RPMI7951 (cell line): Measurements from ENCODE around the gene GPRC5B. TPM values are rescaled to one million over a fixed set of nuclear protein-coding genes. Genes with fewer than 3 reads are reported as not detected.

ENCODE experiments used
- DNase-seq: peaks from one replicate; pipeline ENCODE4 v3.0.0-alpha.2; 2012; ENCODE audit warnings: low read depth
- total RNA-seq: library from RNA; depleted of rRNA; stranded (reverse); fragments of >200 nt; shearing (Covaris generic); gene quantifications from 2 replicates; pipeline ENCODE4 v1.2.3, GENCODE V29; 2014

Gene GPRC5B
- total RNA-seq, 1 experiment from 2014 or later = 1.2 TPM

DNA sequence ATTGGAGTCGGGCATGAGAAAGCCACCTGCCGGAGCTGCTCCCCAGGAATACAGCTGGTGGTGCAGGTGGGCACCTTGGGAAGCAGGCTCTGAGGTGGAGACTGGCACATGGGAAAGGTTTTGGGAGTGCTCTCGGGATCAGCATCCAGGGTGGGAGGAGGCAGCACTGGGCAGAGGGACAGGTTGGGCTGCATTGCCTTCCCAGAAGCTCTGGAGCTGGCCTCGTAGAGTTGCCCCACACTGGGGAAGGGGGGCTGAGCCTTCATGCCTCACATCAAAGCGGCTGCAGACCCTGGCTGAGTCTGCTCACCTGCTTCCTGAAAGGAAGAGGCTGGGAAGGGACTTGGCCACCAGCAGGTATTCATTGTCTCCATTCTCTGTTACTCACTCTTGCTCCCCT lies 13.5 kb upstream of the GPRC5B start:
- no peak for DNase-seq

DNA sequence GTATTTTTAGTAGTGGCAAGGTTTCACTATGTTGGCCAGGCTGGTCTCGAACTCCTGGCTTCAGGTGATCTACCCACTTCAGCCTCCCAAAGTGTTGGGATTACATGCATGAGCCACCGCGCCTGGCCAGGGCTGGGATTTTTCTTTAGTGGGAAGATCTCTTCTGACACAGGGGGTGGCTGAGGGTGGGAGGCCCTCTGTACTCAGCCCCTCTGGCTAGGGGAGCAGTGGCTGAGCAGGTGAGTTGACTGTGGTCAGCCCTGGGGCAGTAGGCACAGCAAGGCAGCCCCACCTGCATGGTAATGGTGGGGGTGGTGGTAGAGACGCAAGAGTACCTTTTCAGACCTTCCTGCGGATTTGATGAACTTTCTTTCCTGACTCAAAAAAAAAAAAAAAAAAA lies 12.3 kb upstream of the GPRC5B start:
- DNase-seq = no peak

DNA sequence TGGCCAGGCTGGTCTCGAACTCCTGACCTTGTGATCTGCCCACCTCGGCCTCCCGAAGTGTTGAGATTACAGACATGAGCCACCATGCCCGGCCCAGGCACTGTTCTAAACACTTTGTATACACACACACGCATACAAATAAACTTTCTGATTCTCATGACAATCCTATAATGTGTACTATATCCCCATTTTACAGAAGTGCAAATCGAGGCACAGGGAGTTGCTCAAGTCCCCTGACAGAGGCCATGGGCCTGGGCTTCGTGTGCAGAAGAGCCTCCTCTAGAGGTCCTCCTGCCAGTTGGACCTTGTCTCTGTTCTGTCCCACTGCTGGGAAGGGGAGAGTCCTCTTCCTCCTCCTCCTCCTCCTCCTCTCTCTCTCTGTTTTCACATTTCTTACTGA lies 9.9 kb upstream of the GPRC5B start:
- DNase-seq = no peak

DNA sequence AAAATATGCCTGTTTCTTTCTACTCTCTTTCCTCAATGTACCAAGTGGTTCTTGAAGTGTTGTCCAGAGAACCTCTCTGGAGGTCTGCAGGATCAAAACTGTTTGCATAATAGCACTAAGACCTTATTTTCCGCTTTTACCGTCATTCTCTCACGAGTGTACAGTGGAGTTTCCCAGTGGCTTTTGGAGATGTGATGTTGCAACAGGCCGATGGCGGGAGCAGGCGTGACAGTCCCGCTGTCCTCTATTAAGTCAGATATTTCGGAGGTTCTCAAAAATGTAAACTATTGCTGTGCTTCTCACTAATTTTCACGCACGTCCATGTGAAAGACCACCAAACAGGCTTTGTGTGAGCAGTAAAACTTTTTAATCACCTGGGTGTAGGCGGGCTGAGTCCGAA lies 8.3 kb upstream of the GPRC5B start:
- no peak for DNase-seq

DNA sequence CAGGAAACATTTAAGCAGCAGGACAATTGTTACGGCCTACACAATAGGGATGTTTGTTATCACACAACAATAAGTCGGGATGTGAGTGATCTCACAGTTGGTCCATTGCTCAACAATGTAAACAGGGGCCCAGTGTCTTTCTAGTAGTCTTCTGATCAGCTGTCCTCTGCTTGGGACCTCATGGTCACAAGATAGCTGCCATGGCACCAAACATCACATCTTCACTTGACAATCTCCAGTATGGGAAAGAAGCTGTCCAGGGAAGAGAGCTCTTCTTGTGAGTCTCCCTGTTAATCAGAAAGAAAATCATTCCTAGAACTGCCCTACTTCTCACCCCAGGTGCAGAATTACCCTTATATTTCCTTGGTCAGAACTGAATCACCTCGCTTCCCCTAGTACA lies 6.3 kb upstream of the GPRC5B start:
- DNase-seq = no peak

DNA sequence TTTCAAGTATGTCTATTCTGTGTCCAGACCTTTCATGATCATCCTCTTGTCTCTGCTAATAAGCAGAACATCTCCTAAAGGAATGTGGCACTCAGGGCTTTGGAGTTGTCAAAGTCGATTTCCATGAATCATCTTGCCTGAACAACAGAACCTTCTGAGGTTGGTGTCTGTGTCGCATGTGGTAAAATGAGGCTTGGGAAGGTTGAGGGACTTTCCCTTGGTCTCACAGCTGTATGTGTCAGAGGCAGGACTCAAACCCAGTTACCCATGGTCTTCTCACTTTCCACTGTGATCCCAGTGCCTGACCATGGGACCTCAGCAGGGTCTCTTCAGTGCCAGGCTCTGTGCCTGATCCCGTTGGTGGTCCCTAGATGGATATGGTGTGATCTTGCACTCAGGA lies 4.2 kb upstream of the GPRC5B start:
- no peak for DNase-seq

DNA sequence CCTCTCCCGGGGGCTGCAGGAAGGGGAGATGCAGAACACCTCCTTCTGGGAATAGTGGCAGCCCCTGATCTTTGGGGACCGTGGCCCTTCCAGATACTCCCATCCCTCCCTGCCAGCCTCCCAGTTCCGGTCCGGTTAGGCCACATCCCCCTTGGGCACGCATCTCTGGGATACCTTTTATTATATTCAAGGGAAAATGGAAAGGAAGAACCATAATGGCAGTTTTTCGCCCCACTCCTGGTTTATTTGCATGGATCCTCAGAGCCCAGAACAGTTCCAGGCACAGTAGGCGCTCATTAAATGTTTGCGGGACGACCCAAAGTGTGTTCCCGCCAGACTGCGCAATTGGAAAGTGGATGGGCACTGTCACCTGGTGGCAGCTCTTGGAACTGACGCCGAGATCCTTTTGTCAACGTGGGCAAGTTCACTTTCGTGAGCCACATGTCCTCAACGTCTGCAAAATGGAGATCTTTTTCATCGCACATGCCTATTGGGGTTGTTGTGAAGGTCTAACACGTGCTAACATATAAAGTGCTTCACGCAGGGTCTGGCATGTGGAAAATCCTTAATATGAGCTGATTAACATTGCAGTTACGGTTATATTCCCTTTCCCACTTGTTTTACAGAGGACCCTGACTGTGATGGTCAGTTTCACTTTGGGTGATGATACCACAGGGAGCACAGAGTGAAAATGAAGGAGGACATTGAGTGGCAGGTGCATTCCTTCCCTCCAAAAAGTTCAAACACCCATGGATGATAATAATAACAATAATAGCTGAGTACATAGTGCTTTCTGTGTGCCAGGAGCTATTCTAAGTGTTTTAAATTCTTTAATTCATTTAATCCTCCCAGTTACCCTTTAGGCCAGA lies 1.7 kb upstream of the GPRC5B start:
- peak; percentile 66 for DNase-seq

DNA sequence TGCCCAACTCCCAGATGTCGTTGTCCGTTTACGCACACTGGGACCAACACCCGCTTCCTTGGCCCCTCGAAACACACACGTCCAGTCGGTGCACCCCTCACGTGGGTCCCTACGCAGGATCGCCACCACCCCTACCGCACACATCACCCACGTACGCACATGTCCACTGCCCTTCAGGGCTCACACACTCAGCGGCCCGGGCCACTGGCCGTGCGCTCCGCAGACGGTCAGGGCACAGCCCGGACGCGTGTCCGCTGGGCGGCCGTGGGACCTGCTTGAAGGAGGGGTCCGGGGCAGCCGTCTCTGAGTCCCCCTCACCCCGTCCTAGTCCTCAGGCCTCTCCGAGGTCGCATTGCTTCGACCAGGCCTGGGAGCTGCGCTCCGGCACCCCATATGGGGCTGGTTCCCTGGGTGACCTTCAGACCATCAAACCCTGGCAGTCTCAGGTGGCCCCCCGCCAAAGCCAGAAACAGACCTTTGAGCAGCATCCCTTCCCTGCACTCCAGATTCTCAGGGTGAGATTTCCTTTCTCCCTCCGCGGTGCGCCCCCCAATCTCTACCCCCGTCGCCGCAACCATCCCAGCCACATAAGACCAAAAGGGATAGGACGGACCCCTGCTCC lies 914 bp upstream of the GPRC5B start:
- no peak for DNase-seq

DNA sequence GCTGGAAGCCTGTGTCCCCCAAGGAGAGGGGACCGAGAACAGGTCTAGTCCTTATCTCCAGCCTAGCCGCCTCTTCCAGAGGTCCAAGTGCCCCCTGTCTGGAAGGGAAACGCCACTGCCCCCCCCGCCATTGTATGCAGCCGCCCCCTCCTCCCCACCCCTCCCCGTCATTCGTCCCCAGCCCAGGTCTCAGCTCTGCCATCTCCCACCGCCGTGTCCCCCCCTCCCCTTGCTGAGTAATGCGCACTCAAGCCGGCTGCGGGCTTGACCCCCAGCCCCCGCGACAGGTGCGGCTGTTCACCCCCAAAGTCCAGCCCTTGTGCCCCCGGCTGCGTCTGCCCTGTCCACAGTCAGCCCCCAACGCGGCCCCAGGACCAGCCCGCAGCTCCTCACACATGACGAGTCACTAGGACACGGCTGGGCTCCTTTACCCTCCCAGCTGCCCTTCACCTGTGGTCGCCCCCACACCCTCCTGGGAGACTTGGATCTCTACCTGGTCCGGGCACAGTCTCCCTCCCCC lies 622 bp downstream of the GPRC5B start:
- DNase-seq = no peak

DNA sequence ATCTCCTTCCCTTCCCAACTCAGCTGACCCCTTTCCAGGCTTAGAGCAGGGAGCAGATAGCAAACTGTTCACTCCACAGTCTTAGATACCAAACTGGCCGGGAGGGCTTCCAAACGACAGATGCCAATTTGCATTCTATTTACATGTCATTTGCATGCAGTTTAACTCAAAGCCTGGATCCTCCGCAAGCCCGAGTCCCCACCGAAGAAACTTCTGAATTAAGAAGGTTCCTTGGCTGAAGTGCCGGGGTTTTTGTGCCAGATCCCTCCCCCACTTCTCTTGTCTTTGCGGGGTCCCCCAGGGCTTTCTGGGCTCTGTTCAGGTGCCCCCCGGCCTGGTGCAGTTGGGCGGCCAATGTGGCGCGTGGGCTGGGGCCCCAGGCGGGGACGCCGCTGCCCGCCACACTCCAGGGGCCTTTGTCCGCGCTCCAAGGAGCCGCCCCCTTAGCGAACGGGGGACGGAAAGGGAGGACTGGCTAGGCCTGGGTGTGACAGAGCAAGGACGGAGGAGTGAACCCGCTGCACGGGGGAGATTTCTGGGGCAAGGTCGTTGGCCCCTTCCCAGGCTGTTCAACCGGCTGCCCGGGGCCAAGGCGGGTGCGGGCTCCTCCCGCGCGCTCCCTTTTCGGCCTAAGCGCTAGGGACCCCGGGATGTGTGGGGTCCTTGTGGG lies 1.2 kb downstream of the GPRC5B start:
- no peak for DNase-seq

DNA sequence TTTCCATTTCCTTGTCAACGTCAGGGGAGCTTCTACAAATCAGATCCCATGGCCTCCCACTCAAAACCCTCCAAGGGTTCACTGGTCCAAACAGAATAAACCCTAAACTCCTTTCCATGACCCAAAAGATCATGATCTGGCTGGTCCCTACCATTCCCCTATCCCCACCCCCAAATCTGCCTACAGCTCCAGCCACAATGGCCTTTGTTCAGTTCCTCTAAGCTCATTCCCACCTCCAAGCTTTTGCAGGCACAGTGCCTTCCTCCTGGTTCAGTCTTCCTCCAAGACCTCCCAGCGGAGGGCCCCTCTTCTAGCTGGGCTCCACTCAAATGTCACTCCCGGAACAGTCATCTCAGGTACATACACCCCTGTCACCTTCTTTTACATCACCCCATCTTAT lies 2.0 kb downstream of the GPRC5B start:
- DNase-seq = no peak

DNA sequence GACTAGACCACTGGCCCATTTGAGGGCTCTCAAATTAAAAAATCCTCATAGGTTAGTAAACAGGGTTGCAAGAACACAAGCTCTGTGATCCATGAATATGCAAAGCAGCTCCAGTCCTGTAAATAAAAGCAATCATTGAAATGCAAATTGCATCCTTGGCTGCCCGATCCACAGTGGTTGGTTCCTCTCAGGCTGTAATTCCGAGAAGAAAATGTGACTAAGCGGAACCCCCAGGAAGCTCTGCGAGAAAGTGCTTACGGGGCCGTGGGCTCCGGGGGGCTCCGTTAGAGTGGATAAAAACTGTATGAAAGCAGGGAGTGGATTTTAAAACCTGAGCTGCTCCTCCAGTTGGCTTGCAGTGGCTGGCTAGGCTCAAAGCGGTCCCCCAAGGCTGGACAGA lies 2.5 kb downstream of the GPRC5B start:
- no peak for DNase-seq

DNA sequence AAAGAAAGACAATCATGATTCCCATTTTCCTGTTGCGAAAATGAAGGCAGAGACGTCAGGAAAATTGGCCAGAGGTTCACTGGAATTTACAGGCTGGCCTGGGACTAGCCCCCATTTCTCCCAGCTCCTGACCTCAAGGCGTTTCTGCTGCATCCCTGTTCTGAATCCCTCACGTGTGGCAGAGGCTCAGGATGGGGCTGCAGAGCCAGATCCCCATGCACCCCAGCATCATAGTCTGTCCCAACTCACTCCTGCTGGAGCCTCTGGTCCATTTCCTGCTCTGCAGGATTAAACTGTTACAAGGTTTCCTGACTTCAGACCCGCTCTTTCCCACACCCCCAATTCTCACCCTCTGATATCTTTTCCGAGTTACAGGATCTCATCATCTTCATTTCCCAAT lies 2.9 kb downstream of the GPRC5B start:
- no peak for DNase-seq

DNA sequence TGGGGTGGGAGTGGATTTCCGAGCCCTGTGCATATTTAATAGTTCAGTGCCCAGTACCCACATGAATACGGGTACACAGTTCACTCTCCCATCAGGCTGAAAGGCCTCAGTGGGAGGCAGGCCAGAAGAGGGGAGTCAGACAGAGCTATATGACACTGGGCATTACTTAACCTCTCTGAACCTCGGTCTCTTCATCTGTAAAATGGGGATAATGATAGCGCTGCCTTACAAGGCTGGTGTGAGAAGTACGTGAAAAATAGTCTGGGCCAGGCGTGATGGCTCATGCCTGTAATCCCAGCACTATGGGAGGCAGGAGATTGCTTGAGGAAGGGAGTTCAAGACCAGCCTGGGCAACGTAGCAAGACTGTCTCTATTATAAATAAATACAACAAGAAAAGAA lies 3.6 kb downstream of the GPRC5B start:
- DNase-seq = no peak

DNA sequence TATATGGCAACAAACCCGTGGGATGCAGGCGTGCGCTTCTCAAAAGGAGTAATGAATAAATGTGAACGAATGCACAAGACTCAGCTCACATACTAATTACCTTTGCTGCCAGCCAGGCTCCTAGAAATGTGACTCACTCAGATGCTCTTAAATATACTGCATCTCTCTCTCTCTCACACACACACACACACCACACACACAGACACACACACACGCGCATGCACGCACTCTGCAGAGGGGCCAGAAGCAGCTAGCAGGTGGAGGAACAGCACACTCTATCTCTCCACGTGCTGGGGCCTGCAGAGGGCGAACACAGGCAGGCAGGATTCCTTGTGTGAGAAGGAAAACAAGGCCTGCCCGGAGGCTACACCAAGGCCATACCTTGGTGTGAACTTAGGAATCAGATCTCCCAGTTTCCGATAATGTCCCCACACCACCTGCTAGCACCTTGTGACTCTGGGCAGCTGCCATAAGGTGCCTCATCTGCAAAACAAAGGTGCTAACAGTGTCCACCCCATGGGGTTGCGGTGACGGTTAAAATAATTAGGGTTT lies 5.3 kb downstream of the GPRC5B start:
- peak; percentile 3 for DNase-seq

DNA sequence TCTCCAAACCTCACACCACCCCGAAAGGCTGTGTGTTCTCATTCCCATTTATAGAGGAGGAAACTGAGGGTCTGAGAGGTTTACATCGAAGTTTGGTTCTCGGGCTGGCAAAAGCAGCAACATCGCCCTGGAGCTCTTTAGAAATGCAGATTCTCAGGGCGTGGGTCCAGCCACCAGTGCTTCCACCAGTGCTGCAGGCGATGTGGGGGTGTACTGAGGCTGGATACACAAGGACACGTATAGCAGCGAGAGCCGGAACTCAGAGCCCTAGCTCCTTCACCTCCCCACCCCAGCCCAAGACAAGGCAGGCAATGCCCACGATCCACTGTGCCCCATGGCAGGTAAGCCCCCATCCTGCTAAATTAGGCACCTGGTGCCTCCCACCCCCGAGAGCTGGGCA lies 5.9 kb downstream of the GPRC5B start:
- DNase-seq = no peak

DNA sequence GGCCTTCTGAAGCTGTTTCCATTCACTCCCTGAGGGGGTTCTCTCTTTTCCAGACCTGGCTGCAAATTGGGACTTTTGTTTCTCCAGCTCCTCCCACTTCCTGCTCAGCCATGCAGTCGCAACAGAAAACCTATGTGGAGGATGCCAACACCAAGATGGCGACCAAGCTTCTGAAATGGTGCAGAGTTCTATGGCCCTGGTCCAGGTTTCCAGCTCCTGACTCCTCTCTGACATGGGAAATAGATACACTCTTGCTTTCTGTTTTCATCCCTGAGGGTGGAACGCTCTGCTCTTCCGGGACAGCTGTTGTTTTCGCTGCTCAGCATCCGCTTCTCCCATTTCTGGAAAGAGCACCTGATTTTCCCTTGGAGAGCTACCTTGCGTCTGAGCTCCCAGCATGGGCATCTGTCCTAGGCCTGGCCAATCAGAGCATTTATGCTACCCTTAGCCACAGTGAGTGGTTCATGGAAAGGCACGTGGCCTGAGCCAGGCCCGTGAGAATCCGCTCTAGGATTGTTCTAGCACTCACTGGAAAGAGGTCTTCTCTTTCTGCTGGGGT lies 8.1 kb downstream of the GPRC5B start:
- no peak for DNase-seq

DNA sequence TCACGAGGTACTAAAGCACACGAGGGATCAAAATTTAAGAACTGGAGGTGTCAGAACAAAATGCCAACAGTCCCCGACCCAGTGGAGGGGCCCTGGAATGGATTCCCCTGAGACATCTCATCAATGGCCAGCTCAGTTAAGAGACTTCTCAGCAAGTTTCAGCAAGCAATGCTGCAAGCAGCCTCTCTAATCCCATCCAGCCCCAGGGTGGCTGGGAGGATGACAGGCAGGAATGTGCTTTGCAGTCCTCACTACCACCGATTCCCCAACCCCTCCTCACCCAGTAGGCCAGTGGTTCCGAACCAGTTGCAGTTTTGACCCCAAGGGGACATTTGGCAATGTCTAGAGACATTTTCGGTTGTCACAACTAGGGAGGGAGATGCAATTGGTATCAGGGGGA lies 8.7 kb downstream of the GPRC5B start:
- no peak for DNase-seq

DNA sequence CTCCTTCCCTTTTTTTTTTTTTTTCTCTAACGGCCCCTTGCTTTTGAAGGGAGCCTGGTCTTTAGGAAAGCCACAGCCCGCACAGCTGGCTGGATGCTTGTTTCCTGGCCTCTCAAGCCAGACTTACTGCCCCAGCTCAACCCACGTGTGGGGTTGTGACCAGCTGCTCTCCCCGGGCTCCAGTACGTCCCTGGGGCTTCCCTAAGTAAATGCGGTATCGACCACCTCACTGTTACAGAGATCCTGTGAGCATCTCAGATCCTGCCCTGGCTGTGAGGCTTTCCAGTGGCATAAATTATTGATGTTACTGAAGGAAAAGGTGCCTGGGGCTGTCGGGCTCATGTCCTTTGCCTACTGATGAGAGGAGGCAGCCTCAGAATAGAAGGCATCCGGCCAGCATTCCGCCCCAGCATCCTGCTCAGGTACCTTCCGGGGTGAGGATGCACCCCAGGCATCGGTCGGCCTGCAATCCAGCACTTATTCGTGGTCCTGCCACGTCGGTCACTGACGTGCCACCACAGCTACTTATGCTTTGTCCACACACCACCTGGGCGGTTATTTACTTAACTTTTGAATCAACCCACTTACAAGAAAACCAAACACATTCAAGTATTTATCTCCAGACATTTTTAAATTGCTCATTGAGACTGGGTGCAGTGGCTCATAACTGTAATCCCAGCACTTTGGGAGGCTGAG lies 9.6 kb downstream of the GPRC5B start:
- DNase-seq = no peak

DNA sequence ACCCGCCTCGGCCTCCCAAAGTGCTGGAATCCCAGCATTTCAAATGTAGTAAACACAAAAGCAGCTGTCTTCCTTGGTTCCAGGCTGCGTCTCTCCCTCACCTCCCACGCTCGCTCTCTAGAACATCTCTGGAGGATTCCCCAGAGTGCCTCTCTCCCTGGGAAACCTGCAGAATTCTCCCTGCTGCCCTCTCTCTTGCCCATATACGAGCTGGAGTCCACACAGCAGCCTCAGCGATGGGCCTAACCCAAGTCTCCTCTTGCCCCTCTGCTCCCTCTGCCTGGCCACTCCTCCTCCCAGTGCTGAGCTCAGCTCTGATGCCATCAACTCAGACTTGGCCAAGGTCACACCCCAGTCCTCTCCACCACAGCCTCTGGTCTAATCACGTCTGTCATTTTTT lies 10.6 kb downstream of the GPRC5B start:
- no peak for DNase-seq

DNA sequence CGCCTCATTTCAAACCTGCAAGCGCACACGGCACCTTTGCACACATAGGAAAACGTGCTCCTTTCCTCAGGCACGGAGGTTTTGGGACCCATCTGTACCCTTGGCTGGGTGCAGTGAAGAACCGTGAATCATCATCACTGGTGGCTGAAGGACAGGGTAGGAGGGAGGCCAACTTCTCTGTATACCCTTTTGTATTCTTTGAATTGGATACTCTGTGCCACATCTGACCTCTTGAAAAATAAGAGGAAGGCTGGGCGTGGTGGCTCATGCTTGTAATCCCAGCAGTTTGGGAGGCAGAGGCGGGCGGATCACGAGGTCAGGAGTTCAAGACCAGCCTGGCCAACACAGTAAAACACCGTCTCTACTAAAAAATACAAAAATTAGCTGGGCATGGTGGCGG lies 11.7 kb downstream of the GPRC5B start:
- DNase-seq = no peak
